22Rv1 (cell line): ENCODE results near the gene SRPK1.

Experiments
- CTCF ChIP-seq: fragments of 450-650 bp; IDR thresholded peaks from 2 replicates; pipeline ENCODE4 v1.5.1; 2017; ENCODE audit warnings: mild to moderate bottlenecking
- ZFX ChIP-seq: fragments of 450-650 bp; IDR thresholded peaks from 2 replicates; pipeline ENCODE4 v1.6.1; 2017; ENCODE audit warnings: antibody characterized with exemption, borderline replicate concordance

DNA sequence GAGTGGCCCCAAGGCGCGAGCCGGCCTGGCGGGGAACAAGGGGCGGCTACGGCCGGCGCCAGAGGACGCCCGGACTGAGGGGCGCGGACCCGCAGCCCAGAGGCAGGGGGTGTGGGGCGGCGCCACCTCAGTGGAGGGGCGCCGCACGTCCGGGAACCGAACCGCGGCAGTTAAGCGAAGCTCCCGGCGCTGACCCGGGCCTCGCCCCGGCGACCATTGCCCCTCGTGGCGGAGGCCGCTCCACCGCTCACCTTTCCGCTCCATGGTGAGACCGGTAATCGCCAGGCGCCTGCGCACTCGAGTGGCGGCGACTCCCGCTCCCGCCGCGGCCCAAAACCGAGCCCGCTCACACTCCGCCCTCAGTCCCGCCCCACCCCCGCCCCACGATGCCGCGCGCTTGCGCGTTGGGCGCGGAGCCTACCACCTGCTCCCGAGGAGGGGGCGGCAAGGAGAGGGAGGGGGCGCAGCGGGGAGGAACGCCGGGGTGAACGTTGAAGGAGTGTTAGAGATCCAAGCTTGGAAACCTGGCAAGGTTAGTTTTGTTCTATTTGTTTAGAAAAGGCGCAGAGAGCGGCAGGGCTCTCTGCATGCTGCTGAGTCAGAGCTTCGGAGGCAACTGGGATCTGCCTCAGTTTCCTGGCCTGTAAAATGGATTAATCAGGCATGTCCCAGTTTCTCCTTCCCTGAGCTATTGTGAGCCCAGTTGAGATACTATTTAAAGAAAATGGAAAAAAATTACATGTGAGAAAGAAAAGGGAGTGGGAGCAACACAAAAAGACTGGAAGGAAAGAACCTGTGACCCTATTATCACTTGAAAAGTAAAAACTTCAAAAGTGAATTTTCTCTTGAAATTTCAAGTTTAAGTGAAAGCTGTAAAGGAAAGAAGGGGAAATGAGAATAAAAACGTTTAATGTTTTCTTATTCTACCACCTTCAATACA is at the start of gene SRPK1:
- TF ChIP-seq CTCF (no peak), ZFX (no peak)
